ENCODE results near the gene TXNRD3. TPM values are rescaled to one million over a fixed set of nuclear protein-coding genes. Genes with fewer than 3 reads are reported as not detected.

The TXNRD3 gene
- total RNA-seq, 4 donors from 2014 or later, result 10.9 to 19.2 (median 13.4) TPM

- TF ChIP-seq CTCF (IDR thresholded peaks at IDR 0.05; ENCODE audit: low read depth), result no peak
Observed at GRCh38 chr3:126679831-126680666, 25.1 kb upstream of the TXNRD3 start.

- TF ChIP-seq CTCF (IDR thresholded peaks at IDR 0.05; ENCODE audit: low read depth), result no peak
Observed at GRCh38 chr3:126679318-126679751, 24.4 kb upstream of the TXNRD3 start.

- TF ChIP-seq CTCF (IDR thresholded peaks at IDR 0.05; ENCODE audit: low read depth), result no peak
Observed at GRCh38 chr3:126678693-126679317, 23.9 kb upstream of the TXNRD3 start.

GRCh38 chr3:126677862-126678503, 23.1 kb upstream of the TXNRD3 start:
- TF ChIP-seq CTCF (IDR thresholded peaks at IDR 0.05; ENCODE audit: low read depth), result no peak

DNA sequence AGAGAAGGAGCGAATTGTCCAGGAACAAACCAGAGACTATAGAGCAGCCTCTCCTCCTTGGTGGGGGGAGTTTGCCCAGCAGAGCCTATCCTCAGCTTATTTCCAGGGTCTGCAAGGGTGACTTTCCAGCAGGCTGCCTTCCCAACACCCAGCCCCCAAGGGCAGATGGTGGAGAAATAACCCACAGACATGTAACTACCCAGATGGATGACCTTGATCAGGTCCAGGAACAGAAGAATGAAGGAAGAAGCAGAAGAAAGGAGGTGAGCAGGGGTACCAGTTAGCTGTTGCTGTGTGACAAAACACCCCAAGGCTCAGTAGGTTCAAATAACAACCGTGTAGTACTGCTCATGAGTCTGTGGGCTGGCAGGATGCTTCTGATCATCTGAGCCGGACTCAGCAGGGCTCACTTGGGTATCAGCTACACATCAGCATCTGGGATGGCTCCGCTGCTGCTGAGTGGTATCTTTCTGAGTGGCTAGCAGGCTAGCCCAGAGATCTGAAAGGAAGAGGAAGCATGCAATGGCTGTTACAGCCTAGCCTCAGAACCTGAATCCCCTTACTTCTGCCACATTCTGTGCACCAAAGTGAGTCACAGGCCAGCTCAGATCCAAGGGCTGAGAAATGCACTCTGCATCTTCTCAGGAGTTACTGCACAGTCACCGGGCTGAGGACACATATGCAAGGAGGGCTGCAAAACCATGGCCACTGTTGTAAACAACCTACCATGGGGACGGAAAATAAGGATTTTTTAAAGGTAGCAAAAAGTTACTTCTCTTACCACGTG, 22.2 kb upstream of the TXNRD3 start:
- TF ChIP-seq CTCF (IDR thresholded peaks at IDR 0.05; ENCODE audit: low read depth), result no peak

GRCh38 chr3:126672741-126673140, 17.8 kb upstream of the TXNRD3 start:
- TF ChIP-seq CTCF (IDR thresholded peaks at IDR 0.05; ENCODE audit: low read depth), result no peak
